ENCODE results near the gene STXBP2. TPM values are rescaled to one million over a fixed set of nuclear protein-coding genes. Genes with fewer than 3 reads are reported as not detected.

Gene STXBP2
- total and polyA plus RNA-seq, 8 donors, result 32.5 to 277 (median 41.7) TPM

GRCh38 chr19:7619671-7620441, 17.1 kb upstream of the STXBP2 start:
- no peaks in the 10 kb centered on the region for H3K9me3 ChIP-seq
- intact Hi-C loops (cut with DNase I), result no loop called here
- peak; percentile 63 for ATAC-seq

GRCh38 chr19:7620442-7621412, 16.2 kb upstream of the STXBP2 start:
- peaks cover 0 to 26% of the 10 kb centered on the region in 2 donors for H3K4me1 ChIP-seq
- H3K36me3 ChIP-seq, result peaks cover 0 to 87% of the 10 kb centered on the region in 2 donors
- no peaks in the 10 kb centered on the region for H3K27me3 ChIP-seq
- H3K27ac ChIP-seq, result peak overlapping the region; percentile 55 to 76
- intact Hi-C loops (cut with DNase I), result no loop called here
- H3K9me3 ChIP-seq, result no peaks in the 10 kb centered on the region
- H3K4me3 ChIP-seq, result no peak overlapping the region
- peak in 1 of 4 donors; percentile 80 for DNase-seq
- TF ChIP-seq, protein P1, sequence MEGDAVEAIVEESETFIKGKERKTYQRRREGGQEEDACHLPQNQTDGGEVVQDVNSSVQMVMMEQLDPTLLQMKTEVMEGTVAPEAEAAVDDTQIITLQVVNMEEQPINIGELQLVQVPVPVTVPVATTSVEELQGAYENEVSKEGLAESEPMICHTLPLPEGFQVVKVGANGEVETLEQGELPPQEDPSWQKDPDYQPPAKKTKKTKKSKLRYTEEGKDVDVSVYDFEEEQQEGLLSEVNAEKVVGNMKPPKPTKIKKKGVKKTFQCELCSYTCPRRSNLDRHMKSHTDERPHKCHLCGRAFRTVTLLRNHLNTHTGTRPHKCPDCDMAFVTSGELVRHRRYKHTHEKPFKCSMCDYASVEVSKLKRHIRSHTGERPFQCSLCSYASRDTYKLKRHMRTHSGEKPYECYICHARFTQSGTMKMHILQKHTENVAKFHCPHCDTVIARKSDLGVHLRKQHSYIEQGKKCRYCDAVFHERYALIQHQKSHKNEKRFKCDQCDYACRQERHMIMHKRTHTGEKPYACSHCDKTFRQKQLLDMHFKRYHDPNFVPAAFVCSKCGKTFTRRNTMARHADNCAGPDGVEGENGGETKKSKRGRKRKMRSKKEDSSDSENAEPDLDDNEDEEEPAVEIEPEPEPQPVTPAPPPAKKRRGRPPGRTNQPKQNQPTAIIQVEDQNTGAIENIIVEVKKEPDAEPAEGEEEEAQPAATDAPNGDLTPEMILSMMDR (IDR thresholded peaks at IDR 0.05), result no peak
- no peak for ATAC-seq

More at GRCh38 chr19:7619671-7620441, 17.1 kb upstream of the STXBP2 start:
- Histone ChIP-seq H3K4me3 (no peak overlapping the region), H3K27ac (peak overlapping the region; percentile 55 to 76), H3K27me3 (no peaks in the 10 kb centered on the region), H3K4me1 (peaks cover 0 to 26% of the 10 kb centered on the region in 2 donors), H3K36me3 (peaks cover 0 to 79% of the 10 kb centered on the region in 2 donors)
- DNase-seq, result peak in 2 of 4 donors; percentile 71 to 84
- TF ChIP-seq, protein P1 (IDR thresholded peaks at IDR 0.05), result no peak

DNA sequence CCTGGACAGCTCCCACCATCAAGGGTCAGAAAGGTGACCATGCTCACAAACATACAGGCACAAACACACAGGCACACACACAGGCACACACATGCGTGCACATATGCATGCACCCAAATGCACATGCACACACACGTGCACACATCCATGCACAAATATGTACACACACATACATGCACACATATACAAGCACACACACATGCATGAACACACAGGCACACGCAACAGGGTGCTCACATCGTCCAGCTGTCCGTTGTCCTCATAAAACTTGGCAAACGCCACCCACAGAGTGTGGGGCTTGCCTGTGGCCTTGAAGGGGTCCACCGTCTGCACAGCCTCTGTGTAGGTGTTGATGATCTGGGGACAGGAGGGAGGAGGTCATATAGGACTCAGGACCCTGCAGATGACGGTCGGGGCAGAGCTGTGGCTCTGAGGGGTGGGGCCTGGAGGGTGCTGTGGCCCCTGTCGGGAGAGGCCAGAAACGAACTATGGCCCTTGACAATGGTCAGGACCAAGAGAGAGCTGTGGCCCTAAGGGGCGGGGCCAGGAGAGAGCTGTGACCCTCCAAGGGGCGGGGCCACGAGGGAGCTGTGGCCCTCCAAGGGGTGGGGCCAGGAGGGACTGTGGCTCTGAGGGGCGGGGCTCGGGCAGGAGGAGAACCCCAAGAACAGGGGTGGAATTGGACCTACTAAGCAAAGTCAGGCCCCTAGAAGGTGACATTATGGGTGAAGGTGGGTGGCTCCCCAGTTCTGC, 13.8 kb upstream of the STXBP2 start:
- DNase-seq (no peak), ATAC-seq (no peak)
- Histone ChIP-seq H3K4me1 (peaks cover 0 to 22% of the 10 kb centered on the region in 2 donors), H3K27ac (no peak overlapping the region), H3K4me3 (no peak overlapping the region), H3K9me3 (no peaks in the 10 kb centered on the region), H3K27me3 (no peaks in the 10 kb centered on the region), H3K36me3 (peaks cover 0 to 93% of the 10 kb centered on the region in 2 donors)
- intact Hi-C loops (cut with DNase I), result no loop called here
- TF ChIP-seq, protein P1 (IDR thresholded peaks at IDR 0.05), result no peak

DNA sequence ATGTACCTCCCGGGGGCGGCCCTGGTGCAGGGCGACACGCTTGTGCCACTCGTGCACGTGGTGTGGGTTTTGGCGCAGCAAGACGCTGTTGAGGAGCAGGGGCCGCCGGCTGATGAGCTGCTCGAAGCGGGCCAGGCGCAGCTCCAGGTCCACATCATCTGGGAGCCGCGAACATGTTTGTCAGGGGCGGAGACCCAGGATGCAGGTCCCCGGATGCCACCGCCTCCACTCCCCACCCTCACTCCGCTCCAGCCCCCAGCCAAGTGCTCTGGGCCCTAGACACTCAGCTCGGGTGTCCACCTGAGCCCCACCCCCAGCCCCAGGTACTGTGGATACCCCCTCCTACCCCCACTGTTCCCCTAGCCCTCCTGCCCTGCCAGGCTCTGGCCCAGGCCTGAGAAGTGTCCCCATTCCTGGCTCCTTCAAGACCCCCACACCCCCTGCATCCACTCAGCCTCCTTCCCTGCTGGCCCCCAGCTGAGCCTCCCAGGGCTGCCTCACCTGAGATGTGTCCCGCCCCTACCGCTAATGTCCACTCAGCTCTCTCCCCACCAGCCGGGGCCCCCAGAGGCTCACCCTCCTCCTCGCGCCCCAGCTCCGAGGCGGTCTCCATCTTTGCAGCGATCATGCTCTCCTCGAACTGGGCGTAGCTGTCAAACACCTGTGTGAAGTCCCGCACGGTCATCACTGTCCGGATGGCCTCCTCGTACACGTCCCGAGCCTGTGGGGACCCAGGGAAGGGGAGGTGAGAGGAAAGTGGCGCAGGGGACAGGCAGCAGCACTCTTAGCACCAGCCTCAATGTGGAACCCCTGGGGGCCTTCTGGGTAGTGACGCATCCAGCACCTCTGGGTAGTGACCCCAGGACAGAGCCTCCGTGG, 12.9 kb upstream of the STXBP2 start:
- TF ChIP-seq, protein P1 (IDR thresholded peaks at IDR 0.05), result no peak
- ATAC-seq, result no peak
- Histone ChIP-seq H3K36me3 (peaks cover 0 to 85% of the 10 kb centered on the region in 2 donors), H3K27ac (no peak overlapping the region), H3K27me3 (no peaks in the 10 kb centered on the region), H3K4me1 (peaks cover 8 to 22% of the 10 kb centered on the region in 2 donors), H3K9me3 (no peaks in the 10 kb centered on the region), H3K4me3 (no peak overlapping the region)
- intact Hi-C loops (cut with DNase I), result no loop called here
- DNase-seq, result peak in 1 of 4 donors; percentile 70
